GM12878 (cell line): ENCODE results near the gene COL24A1. TPM values are rescaled to one million over a fixed set of nuclear protein-coding genes. Genes with fewer than 3 reads are reported as not detected.

Experiments
- ATF3 ChIP-seq: IDR thresholded peaks from 2 replicates; pipeline ENCODE4 v1.6.1; 2011; ENCODE audit warnings: low read depth, mild to moderate bottlenecking, low read length, moderate library complexity, borderline replicate concordance; ENCODE audit errors: extremely low read depth
- BHLHE40 ChIP-seq, 2 experiments: fragments of 450-650 bp in 1 of 2; IDR thresholded peaks; 2 replicates each; pipeline ENCODE4 v1.6.1; 2011 to 2017; ENCODE audit warnings: low read depth in 2 of 2, borderline replicate concordance in 1 of 2, improper control_type of control experiment in 1 of 2, low read length in 1 of 2, mild to moderate bottlenecking in 1 of 2
- CREB1 ChIP-seq: IDR thresholded peaks from 2 replicates; pipeline ENCODE4 v1.6.1; 2012; ENCODE audit warnings: low read depth, mild to moderate bottlenecking, inconsistent platforms
- EGR1 ChIP-seq, 2 experiments: IDR thresholded peaks; 1 replicate in 1 of 2; 2 replicates in 1 of 2; pipeline ENCODE4 v1.6.1; 2011 to 2012; ENCODE audit warnings: low read depth in 2 of 2, low read length in 2 of 2, borderline replicate concordance in 1 of 2, mild to moderate bottlenecking in 1 of 2, moderate library complexity in 1 of 2
- GABPA ChIP-seq: IDR thresholded peaks from 2 replicates; pipeline ENCODE4 v1.6.1; 2014; ENCODE audit warnings: antibody characterized with exemption, low read depth, mild to moderate bottlenecking, inconsistent platforms
- HDGF ChIP-seq: fragments of 450-650 bp; IDR thresholded peaks from 2 replicates; pipeline ENCODE4 v1.6.1; 2016; ENCODE audit warnings: antibody characterized with exemption
- IRF4 ChIP-seq: IDR thresholded peaks from 2 replicates; pipeline ENCODE4 v1.6.1; 2011; ENCODE audit warnings: low read depth, low read length
- JUND ChIP-seq: IDR thresholded peaks from 2 replicates; pipeline ENCODE4 v1.6.1; 2012; ENCODE audit warnings: low read depth, mild to moderate bottlenecking, low read length, improper control_type of control experiment, moderate library complexity
- KDM1A ChIP-seq: fragments of 200-600 bp; sonication (generic); IDR thresholded peaks from 2 replicates; pipeline ENCODE4 v1.6.1; 2016; ENCODE audit warnings: borderline replicate concordance
- MLLT1 ChIP-seq: fragments of 450-650 bp; IDR thresholded peaks from 2 replicates; pipeline ENCODE4 v1.6.1; 2016; ENCODE audit warnings: mild to moderate bottlenecking
- MYC ChIP-seq: IDR thresholded peaks from 2 replicates; pipeline ENCODE4 v1.6.1; 2011; ENCODE audit warnings: mild to moderate bottlenecking, low read length, moderate library complexity, inconsistent platforms; ENCODE audit not compliant: insufficient read depth, insufficient replicate concordance, insufficient read length, severe bottlenecking
- PAX5 ChIP-seq: IDR thresholded peaks from 2 replicates; pipeline ENCODE4 v1.6.1; 2011; ENCODE audit warnings: low read depth, low read length, borderline replicate concordance
- PKNOX1 ChIP-seq: fragments of 450-650 bp; IDR thresholded peaks from 2 replicates; pipeline ENCODE4 v1.6.1; 2016; ENCODE audit warnings: mild to moderate bottlenecking
- POLR2A ChIP-seq: IDR thresholded peaks from 2 replicates; pipeline ENCODE4 v1.6.1; 2011; ENCODE audit warnings: low read depth, mild to moderate bottlenecking, low read length
- RAD21 ChIP-seq: IDR thresholded peaks from 2 replicates; pipeline ENCODE4 v1.6.1; 2011; ENCODE audit warnings: mild to moderate bottlenecking, low read depth, low read length, moderate library complexity; ENCODE audit not compliant: insufficient read depth
- RAD51 ChIP-seq: fragments of 450-650 bp; IDR thresholded peaks from 2 replicates; pipeline ENCODE4 v1.6.1; 2016; ENCODE audit warnings: moderate library complexity, mild to moderate bottlenecking, inconsistent platforms
- RUNX3 ChIP-seq: IDR thresholded peaks from 2 replicates; pipeline ENCODE4 v1.6.1; 2012; ENCODE audit warnings: low read length, inconsistent platforms
- SIN3A ChIP-seq: IDR thresholded peaks from 2 replicates; pipeline ENCODE4 v1.6.1; 2012; ENCODE audit warnings: low read depth, low read length, improper control_type of control experiment
- SMAD1 ChIP-seq: fragments of 450-650 bp; IDR thresholded peaks from 2 replicates; pipeline ENCODE4 v1.6.1; 2018; ENCODE audit warnings: mild to moderate bottlenecking, low read depth; ENCODE audit not compliant: partially characterized antibody
- STAT3 ChIP-seq: IDR thresholded peaks from 2 replicates; pipeline ENCODE4 v1.6.1; 2011; ENCODE audit warnings: low read depth, low read length, improper control_type of control experiment
- SUZ12 ChIP-seq: fragments of 200-600 bp; sonication (generic); IDR thresholded peaks from one replicate; pipeline ENCODE4 v1.6.1; 2018; ENCODE audit warnings: antibody characterized with exemption, mild to moderate bottlenecking; ENCODE audit not compliant: unreplicated experiment
- TCF3 ChIP-seq: IDR thresholded peaks from 2 replicates; pipeline ENCODE4 v1.6.1; 2012; ENCODE audit warnings: low read depth, mild to moderate bottlenecking, low read length, borderline replicate concordance; ENCODE audit not compliant: insufficient read depth
- ZNF687 ChIP-seq: fragments of 450-650 bp; IDR thresholded peaks from 2 replicates; pipeline ENCODE4 v1.6.1; 2017; ENCODE audit warnings: mild to moderate bottlenecking, moderate library complexity
- polyA plus RNA-seq, 11 experiments: library from polyadenylated mRNA; depleted of rRNA in 4 of 11; unstranded in 6 of 11; stranded (reverse) in 5 of 11; fragments of >200 nt; fragmentation: Nextera tagmentation in 4 of 11; fragmentation: Illumina TruSeq in 1 of 11; extraction: Ambion mirVana in 4 of 11; extraction: Trizol in 1 of 11; gene quantifications; 1 replicate in 1 of 11; 2 replicates in 10 of 11; pipeline versions ENCODE4 v1.2.1 to v1.2.3, GENCODE V29; 2011 to 2016; ENCODE audit warnings: inconsistent platforms in 2 of 11, missing spikeins in 2 of 11, low read depth in 1 of 11
- total RNA-seq, 4 experiments: library from RNA; depleted of rRNA in 3 of 4; stranded (reverse); fragments of >200 nt in 3 of 4; fragmentation: Illumina TruSeq in 1 of 4; extraction: Trizol in 1 of 4; gene quantifications; 2 replicates each; pipeline versions ENCODE4 v1.2.1 to v1.2.3, GENCODE V29; 2013 to 2021

Gene COL24A1
- total and polyA plus RNA-seq, 10 of the 15 experiments (the other 5 are each of a cell fraction or from before 2014, with no cell fraction given) = 0.19 to 4.1 (median 2.0) TPM

- TF ChIP-seq JUND = 0 out of 2 replicates have a peak, but pooled peaks have one; percentile 18
- TF ChIP-seq MLLT1 = peak; percentile 39
- peak; percentile 60 for TF ChIP-seq SMAD1
- peak; percentile 88 for TF ChIP-seq MYC
- TF ChIP-seq SIN3A = peak; percentile 65; the same call in 1 of the 2 replicates
- TF ChIP-seq SUZ12 = no peak
- peak; percentile 68 for TF ChIP-seq PKNOX1
- TF ChIP-seq KDM1A = no peak
- peak in 1 of 2 experiments; percentile 41; a peak in 1 of 4 replicates for TF ChIP-seq BHLHE40 (IDR thresholded peaks at IDR 0.05; ENCODE audit: borderline replicate concordance in 1 of 2, low read depth in 2 of 2, low read length in 1 of 2)
- 0 out of 2 replicates have a peak, but pooled peaks have one; percentile 18 for TF ChIP-seq RAD21
- peak; percentile 94 for TF ChIP-seq ATF3
- 0 out of 2 replicates have a peak, but pooled peaks have one; percentile 46 for TF ChIP-seq GABPA
- peak; percentile 82 for TF ChIP-seq CREB1
- TF ChIP-seq STAT3 = no peak
- TF ChIP-seq HDGF = peak; percentile 94
- 0 out of 2 replicates have a peak, but pooled peaks have one; percentile 19 for TF ChIP-seq IRF4
- 0 out of 3 replicates have a peak, but pooled peaks of 1 of the 2 experiments have one; percentile 32 for TF ChIP-seq EGR1 (IDR thresholded peaks at IDR 0.05; ENCODE audit: borderline replicate concordance in 1 of 2, low read depth in 2 of 2, low read length in 2 of 2)
- TF ChIP-seq POLR2A = peak; percentile 84
- no peak for TF ChIP-seq ZNF687
- TF ChIP-seq RUNX3 = peak; percentile 67
- peak; percentile 38; the same call in 1 of the 2 replicates for TF ChIP-seq RAD51
- TF ChIP-seq TCF3 = 0 out of 2 replicates have a peak, but pooled peaks have one; percentile 10
- TF ChIP-seq PAX5 = peak; percentile 40; the same call in 1 of the 2 replicates
Measured at GRCh38 chr1:85707990-85708828, 448.4 kb downstream of the COL24A1 start, which contains the start of gene ZNHIT6 (continued).
